Testis (tissue), 2 donors: Measurements from ENCODE around the gene CCSAP.

Source experiments
- CTCF ChIP-seq, 3 experiments: fragments of 450-650 bp in 2 of 3; fragments of 200-600 bp in 1 of 3; sonication (generic) in 1 of 3; IDR thresholded peaks; one replicate each; pipeline ENCODE4 v1.5.1; 2016 to 2019; ENCODE audit warnings: antibody characterized with exemption in 3 of 3, mild to moderate bottlenecking in 2 of 3, moderate library complexity in 1 of 3
- POLR2A ChIP-seq: fragments of 450-650 bp; IDR thresholded peaks from one replicate; pipeline ENCODE4 v1.6.1; 2017; ENCODE audit warnings: antibody characterized with exemption, mild to moderate bottlenecking, moderate library complexity

- TF ChIP-seq CTCF (IDR thresholded peaks at IDR 0.05) (no peak), POLR2A (no peak)
Measured at GRCh38 chr1:229286099-229286766, 56.6 kb downstream of the CCSAP start.
